HepG2 (cell line): Measurements from ENCODE around the gene FITM2. TPM values are rescaled to one million over a fixed set of nuclear protein-coding genes. Genes with fewer than 3 reads are reported as not detected.

Source experiments
- BCLAF1 ChIP-seq: fragments of 450-650 bp; IDR thresholded peaks from 2 replicates; pipeline ENCODE4 v1.6.1; 2017; ENCODE audit warnings: mild to moderate bottlenecking
- CEBPB ChIP-seq: IDR thresholded peaks from 2 replicates; pipeline ENCODE4 v1.6.1; 2011; ENCODE audit warnings: low read depth, low read length, improper control_type of control experiment, borderline replicate concordance
- FIP1L1 ChIP-seq: fragments of 200-400 bp; formaldehyde crosslinking; IDR thresholded peaks from 2 replicates; pipeline ENCODE4 v1.6.1; 2018; ENCODE audit warnings: low read depth, mild to moderate bottlenecking, low read length, moderate library complexity, borderline replicate concordance; ENCODE audit not compliant: insufficient read depth
- HMGXB3 ChIP-seq: sonication (generic); formaldehyde crosslinking; IDR thresholded peaks from 2 replicates; pipeline ENCODE4 v1.4.0; 2020; ENCODE audit warnings: missing genetic modification reagents, borderline replicate concordance
- MTA1 ChIP-seq: sonication (generic); formaldehyde crosslinking; IDR thresholded peaks from 2 replicates; pipeline ENCODE4 v1.4.0; 2020; ENCODE audit warnings: missing genetic modification reagents, mild to moderate bottlenecking, borderline replicate concordance
- NR2F2 ChIP-seq: IDR thresholded peaks from 2 replicates; pipeline ENCODE4 v1.6.1; 2012; ENCODE audit warnings: low read depth, inconsistent platforms, borderline replicate concordance
- RFXAP ChIP-seq: sonication (generic); formaldehyde crosslinking; IDR thresholded peaks from 2 replicates; pipeline ENCODE4 v1.4.0; 2020; ENCODE audit warnings: missing genetic modification reagents, borderline replicate concordance
- THAP7 ChIP-seq: sonication (generic); formaldehyde crosslinking; IDR thresholded peaks from 2 replicates; pipeline ENCODE4 v1.8.1; 2023; ENCODE audit warnings: mild to moderate bottlenecking, missing genetic modification reagents
- ZC3H13 ChIP-seq: sonication (generic); formaldehyde crosslinking; IDR thresholded peaks from 2 replicates; pipeline ENCODE4 v1.8.1; 2023; ENCODE audit warnings: mild to moderate bottlenecking, missing genetic modification reagents, moderate library complexity
- ZNF275 ChIP-seq: sonication (generic); formaldehyde crosslinking; IDR thresholded peaks from 2 replicates; pipeline ENCODE4 v1.8.0; 2022; ENCODE audit warnings: missing genetic modification reagents, mild to moderate bottlenecking, inconsistent platforms, borderline replicate concordance
- ZNF331 ChIP-seq: sonication (generic); formaldehyde crosslinking; IDR thresholded peaks from 2 replicates; pipeline ENCODE4 v1.4.0; 2020; ENCODE audit warnings: missing genetic modification reagents
- ZNF780A ChIP-seq: sonication (generic); formaldehyde crosslinking; IDR thresholded peaks from 2 replicates; pipeline ENCODE4 v1.8.0; 2022; ENCODE audit warnings: mild to moderate bottlenecking, missing genetic modification reagents, moderate library complexity
- ZNF800 ChIP-seq: sonication (generic); formaldehyde crosslinking; IDR thresholded peaks from 2 replicates; pipeline ENCODE4 v1.4.0; 2020; ENCODE audit warnings: missing genetic modification reagents
- polyA plus RNA-seq, 8 experiments: library from polyadenylated mRNA; depleted of rRNA in 3 of 8; stranded (reverse) in 7 of 8; unstranded in 1 of 8; fragments of >200 nt; fragmentation: Illumina TruSeq in 4 of 8; extraction: Trizol in 4 of 8; gene quantifications; 2 replicates each; pipeline versions ENCODE4 v1.2.1 to v1.2.3, GENCODE V29; 2011 to 2016; ENCODE audit warnings: low read depth in 4 of 8, missing spikeins in 1 of 8, mixed read lengths in 1 of 8; ENCODE audit not compliant: insufficient read depth in 1 of 8
- total RNA-seq, 5 experiments: library from RNA; depleted of rRNA; stranded (reverse); fragments of >200 nt; fragmentation: Illumina TruSeq; extraction: Trizol; gene quantifications; 2 replicates each; pipeline ENCODE4 v1.2.3, GENCODE V29; 2016; ENCODE audit warnings: low read depth in 1 of 5

The FITM2 gene
- total and polyA plus RNA-seq, 2 of the 13 experiments (the other 11 are each of a cell fraction or from before 2014, with no cell fraction given), result 9.6 to 24.5 TPM

GRCh38 chr20:44355498-44356352 is 44.7 kb upstream of the FITM2 start, which contains the start of gene HNF4A (continued):
- TF ChIP-seq BCLAF1 (no peak), MTA1 (CRISPR knock-in tag) (peak; percentile 98), CEBPB (no peak), ZNF800 (CRISPR knock-in tag) (peak; percentile 96), ZNF275 (CRISPR knock-in tag) (peak; percentile 92; the same call in 1 of the 2 replicates), FIP1L1 (no peak), ZNF331 (CRISPR knock-in tag) (peak; percentile 84), RFXAP (CRISPR knock-in tag) (peak; percentile 91), ZNF780A (CRISPR knock-in tag) (no peak), THAP7 (CRISPR knock-in tag) (no peak), HMGXB3 (CRISPR knock-in tag) (0 out of 2 replicates have a peak, but pooled peaks have one; percentile 41), ZC3H13 (CRISPR knock-in tag) (peak; percentile 91; the same call in 1 of the 2 replicates), NR2F2 (peak; percentile 64; the same call in 1 of the 2 replicates)
